Stimulated activated CD4-positive, alpha-beta T cell treated with anti-CD3 and anti-CD28 coated beads, Interleukin-4, amount 100 ng/mL, for 48 hours (primary cell): ENCODE results near the gene NCOA1.

Source experiments
- DNase-seq, 2 donors: peaks; one replicate each; pipeline ENCODE4 v3.0.0-alpha.2; 2020; ENCODE audit warnings: low read depth in 2 of 2

Gene NCOA1

DNA sequence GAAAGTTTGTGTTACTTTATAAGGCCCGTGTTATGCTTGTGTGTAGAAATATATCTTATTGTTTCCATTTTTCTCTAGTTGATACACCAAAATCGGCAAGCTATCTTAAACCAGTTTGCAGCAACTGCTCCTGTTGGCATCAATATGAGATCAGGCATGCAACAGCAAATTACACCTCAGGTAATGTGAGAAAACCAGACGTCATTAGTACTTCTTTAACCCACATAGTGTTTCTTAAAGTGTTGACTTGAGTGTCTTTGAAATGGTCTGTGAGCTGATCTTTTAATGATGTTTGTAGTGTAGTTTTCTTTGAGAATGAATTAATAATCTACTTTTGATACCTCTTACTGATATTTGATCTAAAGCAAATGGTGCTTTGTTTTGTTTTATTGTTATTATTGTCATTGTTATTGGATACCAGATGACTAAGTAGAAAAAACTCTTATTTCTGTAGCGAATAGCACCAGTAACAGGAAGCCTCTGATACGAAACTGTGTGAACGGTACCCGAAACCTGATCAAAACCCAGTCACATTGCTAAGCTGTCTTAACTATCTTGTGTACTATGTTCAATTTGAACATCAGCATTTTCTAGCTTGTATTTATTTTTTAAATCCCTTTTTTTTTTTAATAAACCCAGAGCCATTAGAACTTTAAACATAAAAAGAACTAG, 248.4 kb downstream of the NCOA1 start:
- no peak for DNase-seq

DNA sequence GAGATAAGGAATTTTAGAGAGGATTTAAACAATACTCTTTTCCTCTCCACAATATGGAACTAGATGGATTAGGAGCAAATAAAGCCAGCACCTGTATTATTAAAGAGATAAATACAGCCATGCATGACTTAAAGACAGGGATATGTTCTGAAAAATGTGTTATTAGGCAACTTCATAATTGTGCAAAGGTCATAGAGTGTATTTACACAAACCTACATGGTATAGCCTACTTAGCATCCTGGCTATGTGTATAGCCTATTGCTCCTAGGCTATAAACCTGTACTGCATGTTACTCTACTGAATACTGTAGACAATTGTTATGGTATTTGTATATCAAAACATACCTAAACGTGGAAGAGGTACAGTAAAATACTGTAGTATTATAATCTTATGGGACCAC, 249.1 kb downstream of the NCOA1 start:
- no peak for DNase-seq

DNA sequence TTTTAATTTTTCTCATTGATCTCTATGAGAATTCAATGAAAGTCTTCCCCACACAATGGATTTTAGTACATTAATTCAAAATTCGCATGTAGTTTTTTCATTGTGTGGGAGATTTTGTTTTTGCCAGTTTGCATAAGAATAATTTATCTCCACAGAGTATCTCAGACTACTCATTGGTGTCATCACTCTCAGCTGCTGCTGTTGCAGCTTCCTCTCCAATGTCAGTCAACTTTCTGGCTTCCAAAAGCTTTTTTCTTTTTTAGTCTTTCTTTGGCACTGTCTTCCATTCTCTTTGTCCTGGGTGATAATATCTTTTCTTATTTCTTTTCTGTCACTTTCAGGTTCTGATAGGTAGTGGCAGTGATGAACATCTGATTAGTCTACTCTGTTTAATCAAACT, 251.7 kb downstream of the NCOA1 start:
- no peak for DNase-seq

DNA sequence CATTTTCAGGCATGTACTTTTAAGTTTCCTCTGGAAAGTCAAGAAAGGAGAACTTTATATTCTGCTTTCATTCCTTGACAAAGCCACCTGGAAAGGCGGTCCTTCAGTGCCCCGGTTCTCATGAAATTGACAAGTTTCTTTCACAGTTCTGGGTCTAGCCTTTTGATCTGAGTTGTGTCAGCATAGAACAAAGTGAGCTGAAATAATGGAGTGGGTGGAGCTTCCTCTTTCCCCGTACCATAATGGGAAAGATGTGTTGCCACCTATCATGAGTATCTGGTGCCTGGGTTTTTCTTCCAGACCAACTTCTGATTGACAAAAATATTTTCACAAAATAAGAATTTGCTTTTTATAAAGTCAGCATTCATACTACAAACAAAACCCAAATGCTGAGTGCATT, 252.9 kb downstream of the NCOA1 start:
- no peak for DNase-seq

GRCh38 chr2:24744356-24744755, 253.3 kb downstream of the NCOA1 start:
- no peak for DNase-seq

DNA sequence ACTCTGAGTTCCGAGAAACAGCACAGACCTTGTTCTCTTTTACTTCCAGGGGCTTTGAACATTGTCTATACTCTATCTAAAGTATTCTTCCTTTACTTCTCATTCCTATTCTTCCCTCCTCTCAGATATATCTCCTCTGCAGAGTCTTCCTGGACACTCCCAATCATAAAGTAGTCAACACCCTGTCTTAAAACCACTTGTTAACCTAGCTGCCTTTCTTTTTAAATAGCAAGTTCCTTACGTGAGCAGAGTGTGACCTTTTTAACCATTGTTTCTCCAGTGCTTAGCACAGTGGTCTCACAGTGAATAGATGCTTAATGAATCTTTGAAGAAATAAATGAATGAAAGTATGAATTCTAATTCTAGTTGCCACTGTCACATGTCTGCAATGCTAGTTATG, 254.8 kb downstream of the NCOA1 start:
- DNase-seq = no peak

DNA sequence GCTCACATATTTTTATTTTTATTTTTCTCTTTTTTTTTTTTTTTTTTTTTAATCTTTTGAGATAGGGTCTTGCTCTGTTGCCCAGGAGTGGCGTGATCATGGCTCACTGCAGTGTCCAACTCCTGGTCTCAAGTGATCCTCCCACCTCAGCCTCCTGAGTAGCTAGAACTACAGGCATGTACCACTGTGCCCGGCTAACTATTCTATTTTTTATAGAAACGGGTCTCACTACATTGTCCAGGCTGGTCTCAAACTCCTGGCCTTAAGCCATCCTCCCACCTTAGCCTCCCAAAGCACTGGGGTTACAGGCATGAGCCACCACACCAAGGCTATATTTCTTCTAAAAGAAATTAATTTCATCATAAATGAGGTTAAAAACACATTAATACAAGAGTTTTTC, 256.2 kb downstream of the NCOA1 start:
- DNase-seq = no peak

GRCh38 chr2:24749069-24749691, 258.1 kb downstream of the NCOA1 start:
- no peak for DNase-seq

DNA sequence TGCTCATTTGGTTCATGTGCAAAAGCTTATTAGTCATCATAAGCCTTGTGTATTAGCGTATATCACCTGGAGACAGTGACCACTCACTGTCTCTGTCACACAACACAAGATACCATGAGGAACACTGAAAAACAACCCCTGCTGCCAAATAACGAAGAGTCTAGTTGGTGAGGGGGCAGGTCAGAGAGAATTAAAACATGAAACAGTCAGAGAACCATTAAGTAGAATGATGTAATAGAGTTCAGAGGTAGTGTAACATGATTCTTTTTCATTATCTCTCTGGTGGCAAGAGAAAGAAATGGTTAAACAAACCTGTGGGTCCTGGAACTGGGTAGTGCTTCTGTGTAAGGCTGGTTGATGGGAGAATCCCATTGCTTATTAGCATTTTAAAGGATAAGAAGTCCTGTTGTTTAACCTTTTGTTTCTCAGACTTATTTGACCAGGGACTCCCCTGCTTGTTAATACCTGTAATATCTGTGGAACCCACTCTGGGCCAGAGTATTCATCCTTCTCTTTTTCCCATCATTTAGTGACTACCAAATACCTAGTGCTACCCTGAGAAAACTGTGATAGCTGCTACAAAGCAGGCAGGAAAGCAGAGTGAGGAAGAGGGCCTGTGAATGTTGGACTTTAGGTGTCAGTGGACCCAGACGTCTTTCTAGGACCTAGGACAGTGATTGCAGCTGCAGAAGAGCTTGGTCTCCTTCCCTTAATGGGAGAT, 264.1 kb downstream of the NCOA1 start:
- no peak for DNase-seq

DNA sequence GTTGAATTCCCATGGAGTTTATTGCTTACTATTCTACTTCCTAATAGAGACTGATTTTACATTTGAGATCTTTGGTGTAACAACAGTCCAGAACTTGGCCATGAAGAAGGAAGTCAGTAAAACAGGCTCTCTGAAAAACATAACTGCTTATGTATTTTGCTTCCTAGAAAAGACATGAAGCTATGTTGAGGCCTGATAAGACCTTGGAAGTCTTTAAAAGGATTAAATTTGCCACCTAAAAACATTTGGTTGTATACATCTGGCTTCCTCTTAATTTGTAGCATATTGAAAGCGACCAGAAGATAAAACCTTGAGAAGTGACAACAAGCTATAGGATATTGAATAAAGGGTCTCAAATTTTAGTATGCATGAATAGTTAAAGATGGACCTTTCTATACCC, 265.7 kb downstream of the NCOA1 start:
- no peak for DNase-seq

DNA sequence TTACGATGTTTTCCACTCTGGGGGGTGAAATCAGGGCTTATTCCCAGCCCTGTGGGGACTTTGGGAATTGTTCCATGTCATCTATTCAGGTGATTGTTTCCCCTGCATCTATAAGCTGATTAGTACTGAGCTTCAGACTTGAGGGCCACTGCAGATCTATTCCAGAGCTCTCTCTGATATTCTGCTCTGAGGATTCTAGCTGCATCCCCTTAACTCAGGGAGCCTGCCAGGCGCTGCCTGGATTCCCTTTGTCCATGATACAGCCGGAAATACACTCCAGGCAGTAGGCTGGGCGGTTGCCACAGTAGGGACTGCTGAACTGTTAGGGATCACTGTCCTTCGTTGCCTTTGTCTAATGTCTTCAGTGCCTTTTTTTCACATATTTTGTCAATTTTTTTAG, 270.8 kb downstream of the NCOA1 start:
- no peak for DNase-seq

GRCh38 chr2:24762518-24762917, 271.5 kb downstream of the NCOA1 start:
- DNase-seq = no peak

GRCh38 chr2:24763843-24764242, 272.8 kb downstream of the NCOA1 start:
- DNase-seq = no peak

- peak in 1 of 2 donors; percentile 3 for DNase-seq
Measured at GRCh38 chr2:24766609-24767008, 275.6 kb downstream of the NCOA1 start.

GRCh38 chr2:24768013-24768412, 277.0 kb downstream of the NCOA1 start:
- DNase-seq = no peak

GRCh38 chr2:24768601-24769000, 277.5 kb downstream of the NCOA1 start:
- DNase-seq = no peak

DNA sequence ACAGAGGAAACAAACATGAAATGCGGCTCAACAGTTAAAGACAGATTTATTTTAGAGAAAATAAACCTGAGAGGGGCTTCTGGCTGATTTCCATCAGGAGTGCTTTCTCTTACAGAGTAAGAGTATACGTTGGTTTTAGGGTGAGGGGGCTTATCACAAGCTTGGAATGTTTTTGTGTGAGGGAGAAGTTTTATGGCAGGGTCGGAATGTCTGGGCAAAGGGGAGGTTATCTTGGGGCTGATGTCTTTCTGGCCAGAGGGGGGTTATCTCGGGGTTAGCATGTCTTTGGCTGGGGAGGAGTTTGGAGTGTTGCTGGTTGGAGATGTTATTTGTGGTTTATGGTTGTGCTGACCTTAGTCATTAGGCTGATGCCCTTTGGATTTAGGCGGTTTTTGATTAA, 280.0 kb downstream of the NCOA1 start:
- DNase-seq = no peak

DNA sequence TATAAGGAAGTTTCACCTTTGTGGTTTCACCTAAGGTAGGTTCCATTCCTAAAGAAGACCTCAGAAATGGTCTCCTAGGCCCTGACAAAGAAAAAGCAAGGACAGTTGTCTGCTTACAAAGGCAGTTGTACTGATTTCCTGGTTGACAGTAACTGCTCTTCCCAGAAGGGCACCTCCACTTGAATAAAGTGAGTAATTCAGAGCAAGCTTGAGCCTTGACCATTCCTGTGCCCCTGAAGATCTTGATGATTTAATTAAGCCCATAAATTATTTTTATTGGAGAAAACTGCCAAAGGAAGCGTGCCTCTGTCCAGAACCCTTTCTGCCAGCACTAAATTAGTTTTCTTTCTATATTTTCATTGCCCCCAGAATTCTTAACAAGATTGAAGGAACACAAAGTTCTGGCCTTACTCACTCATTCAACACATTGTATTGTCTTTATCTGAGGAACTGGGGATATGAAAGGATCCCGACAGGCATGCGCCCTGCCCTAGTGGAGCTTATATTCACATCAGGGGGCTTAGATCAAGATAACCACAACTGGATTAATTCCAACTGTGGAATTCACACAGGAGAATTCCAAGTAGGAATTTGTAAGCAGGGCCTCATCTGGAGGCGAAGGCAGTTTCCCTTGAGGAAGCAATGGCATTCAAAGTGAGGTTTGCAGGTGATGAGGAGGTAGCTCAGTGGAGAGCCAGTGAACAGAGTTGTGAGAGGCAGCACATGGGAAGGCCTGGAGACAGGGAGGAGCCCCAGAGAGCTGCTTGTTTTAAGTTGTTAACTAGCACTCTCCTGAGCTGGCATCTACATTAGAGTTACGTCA, 280.9 kb downstream of the NCOA1 start:
- DNase-seq = no peak

- DNase-seq = no peak
Measured at GRCh38 chr2:24774373-24774772, 283.3 kb downstream of the NCOA1 start.

DNA sequence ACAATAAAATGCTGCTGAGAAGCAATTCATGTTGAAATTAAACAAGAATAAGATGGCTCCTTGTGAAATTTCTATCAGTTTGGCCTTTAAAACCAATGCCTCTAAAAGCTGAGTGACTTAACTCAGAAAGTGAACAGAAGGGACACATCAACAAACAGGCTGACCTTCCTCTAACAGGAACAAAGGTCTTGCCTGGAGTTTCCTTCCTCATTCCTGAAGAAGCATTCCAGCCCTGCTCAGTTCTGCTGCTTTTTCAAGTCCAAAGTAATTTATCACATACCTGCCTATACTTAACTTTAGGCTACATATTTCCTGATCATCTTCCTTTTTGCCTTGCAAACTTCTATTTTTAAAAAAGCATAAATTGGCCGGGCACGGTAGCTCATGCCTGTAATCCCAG, 288.1 kb downstream of the NCOA1 start:
- DNase-seq = no peak

DNA sequence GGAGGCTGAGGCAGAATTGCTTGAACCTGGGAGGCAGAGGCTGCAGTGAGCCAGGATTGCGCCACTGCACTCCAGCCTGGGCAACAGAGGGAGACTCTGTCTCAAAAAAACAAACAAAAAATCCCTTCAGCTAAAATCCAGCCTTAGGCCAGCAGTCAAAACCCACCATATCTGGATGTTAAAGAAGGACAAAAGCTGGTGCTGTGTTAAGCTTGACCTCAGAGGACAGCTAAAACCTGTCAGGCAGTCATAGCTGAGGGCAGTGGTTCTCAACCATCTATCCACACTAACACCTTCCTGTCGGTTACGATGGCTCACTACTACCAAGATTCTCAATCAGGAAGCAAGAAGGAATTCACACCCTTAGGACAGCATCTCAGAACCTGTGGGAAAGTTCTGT, 292.6 kb downstream of the NCOA1 start:
- no peak for DNase-seq

GRCh38 chr2:24785671-24786321, 294.7 kb downstream of the NCOA1 start:
- no peak for DNase-seq
